Osteocyte (in vitro differentiated cells): ENCODE data around the gene RIC3. TPM values are rescaled to one million over a fixed set of nuclear protein-coding genes. Genes with fewer than 3 reads are reported as not detected.

ENCODE experiments used
- DNase-seq: peaks from one replicate; pipeline ENCODE4 v3.0.0; 2021; ENCODE audit warnings: mixed read lengths; ENCODE audit not compliant: unreplicated experiment; ENCODE audit errors: extremely low spot score
- H3K27ac Mint-ChIP-seq: one replicate; pipeline ENCODE4 v1.8.0; 2021; ENCODE audit warnings: mild to moderate bottlenecking, mixed read lengths; ENCODE audit not compliant: unreplicated experiment
- H3K27me3 Mint-ChIP-seq: one replicate; pipeline ENCODE4 v1.8.0; 2021; ENCODE audit warnings: mixed read lengths; ENCODE audit not compliant: unreplicated experiment
- H3K36me3 Mint-ChIP-seq: one replicate; pipeline ENCODE4 v1.8.0; 2021; ENCODE audit warnings: mixed read lengths; ENCODE audit not compliant: unreplicated experiment
- H3K4me1 Mint-ChIP-seq: one replicate; pipeline ENCODE4 v1.8.0; 2021; ENCODE audit warnings: mixed read lengths; ENCODE audit not compliant: unreplicated experiment
- H3K4me3 Mint-ChIP-seq: one replicate; pipeline ENCODE4 v1.8.0; 2021; ENCODE audit warnings: mild to moderate bottlenecking, moderate library complexity, mixed read lengths; ENCODE audit not compliant: unreplicated experiment
- H3K9me3 Mint-ChIP-seq: one replicate; pipeline ENCODE4 v1.8.0; 2021; ENCODE audit warnings: mixed read lengths; ENCODE audit not compliant: unreplicated experiment
- CTCF ChIP-seq: fragments of 200-600 bp; sonication (generic); IDR thresholded peaks from 2 replicates; pipeline ENCODE4 v1.5.0; 2021; ENCODE audit warnings: antibody characterized with exemption, mild to moderate bottlenecking, moderate library complexity
- total RNA-seq: library from RNA; stranded (reverse); gene quantifications from 2 replicates; pipeline ENCODE4 v1.2.1, GENCODE V29; 2021

RIC3 gene
- total RNA-seq, 1 donor from 2014 or later: not detected

- no peak for TF ChIP-seq CTCF
- Mint-ChIP-seq H3K4me3 (no peak overlapping the region), H3K27ac (no peak overlapping the region), H3K36me3 (no peaks in the 10 kb centered on the region), H3K27me3 (no peaks in the 10 kb centered on the region), H3K9me3 (no peaks in the 10 kb centered on the region), H3K4me1 (no peaks in the 10 kb centered on the region)
- no peak for DNase-seq
These were observed 62.1 kb downstream of the RIC3 start for GRCh38 chr11:8106679-8107078.

DNA sequence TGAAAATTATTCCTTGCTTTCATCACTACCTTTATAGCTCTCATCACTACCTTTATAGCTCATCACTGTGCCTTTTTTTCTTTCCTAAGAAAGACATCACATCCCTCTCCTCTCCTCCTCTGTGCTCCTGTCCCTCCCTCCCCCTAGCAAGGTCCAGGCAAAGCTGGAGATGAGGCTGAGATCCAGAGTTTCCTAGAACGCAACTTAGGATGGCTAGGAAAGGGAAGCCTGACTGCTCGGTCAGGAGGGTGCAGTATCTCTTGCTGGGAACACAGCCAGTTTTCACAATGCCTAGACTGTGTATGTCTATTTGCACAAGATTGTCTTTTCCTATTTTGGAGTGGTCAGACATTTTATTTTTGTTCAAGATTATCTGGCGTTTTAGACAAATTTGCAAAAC lies 63.2 kb downstream of the RIC3 start:
- H3K9me3 Mint-ChIP-seq: no peaks in the 10 kb centered on the region
- no peaks in the 10 kb centered on the region for H3K4me1 Mint-ChIP-seq
- no peak for TF ChIP-seq CTCF
- H3K36me3 Mint-ChIP-seq: peaks cover 2% of the 10 kb centered on the region
- H3K27me3 Mint-ChIP-seq: no peaks in the 10 kb centered on the region
- H3K4me3 Mint-ChIP-seq: no peak overlapping the region
- no peak overlapping the region for H3K27ac Mint-ChIP-seq
- no peak for DNase-seq

GRCh38 chr11:8105133-8105532 lies 63.7 kb downstream of the RIC3 start:
- no peak for TF ChIP-seq CTCF
- Mint-ChIP-seq H3K4me3 (no peak overlapping the region), H3K27me3 (no peaks in the 10 kb centered on the region), H3K9me3 (no peaks in the 10 kb centered on the region), H3K4me1 (no peaks in the 10 kb centered on the region), H3K36me3 (peaks cover 2% of the 10 kb centered on the region), H3K27ac (no peak overlapping the region)
- no peak for DNase-seq

GRCh38 chr11:8103909-8104308 lies 64.9 kb downstream of the RIC3 start:
- H3K27ac Mint-ChIP-seq: no peak overlapping the region

GRCh38 chr11:8102965-8103364 lies 65.9 kb downstream of the RIC3 start:
- Mint-ChIP-seq H3K36me3 (peaks cover 2% of the 10 kb centered on the region), H3K4me3 (no peak overlapping the region), H3K9me3 (no peaks in the 10 kb centered on the region), H3K27ac (no peak overlapping the region), H3K4me1 (no peaks in the 10 kb centered on the region), H3K27me3 (no peaks in the 10 kb centered on the region)
- peak; percentile 62 for DNase-seq
- no peak for TF ChIP-seq CTCF

More at GRCh38 chr11:8103909-8104308, 64.9 kb downstream of the RIC3 start:
- Mint-ChIP-seq H3K27me3 (no peaks in the 10 kb centered on the region), H3K4me3 (no peak overlapping the region), H3K4me1 (no peaks in the 10 kb centered on the region), H3K9me3 (no peaks in the 10 kb centered on the region), H3K36me3 (peaks cover 2% of the 10 kb centered on the region)
- no peak for TF ChIP-seq CTCF
- no peak for DNase-seq
